ENCODE data around the gene ABCA7. TPM values are rescaled to one million over a fixed set of nuclear protein-coding genes. Genes with fewer than 3 reads are reported as not detected.

The ABCA7 gene
- total and polyA plus RNA-seq, 2 of the 13 experiments (the other 11 are each of a cell fraction or from before 2014, with no cell fraction given), result 4.4 to 32.4 TPM

- peak; percentile 28 for TF ChIP-seq IKZF5 (CRISPR knock-in tag; IDR thresholded peaks at IDR 0.05)
- TF ChIP-seq, protein P1, sequence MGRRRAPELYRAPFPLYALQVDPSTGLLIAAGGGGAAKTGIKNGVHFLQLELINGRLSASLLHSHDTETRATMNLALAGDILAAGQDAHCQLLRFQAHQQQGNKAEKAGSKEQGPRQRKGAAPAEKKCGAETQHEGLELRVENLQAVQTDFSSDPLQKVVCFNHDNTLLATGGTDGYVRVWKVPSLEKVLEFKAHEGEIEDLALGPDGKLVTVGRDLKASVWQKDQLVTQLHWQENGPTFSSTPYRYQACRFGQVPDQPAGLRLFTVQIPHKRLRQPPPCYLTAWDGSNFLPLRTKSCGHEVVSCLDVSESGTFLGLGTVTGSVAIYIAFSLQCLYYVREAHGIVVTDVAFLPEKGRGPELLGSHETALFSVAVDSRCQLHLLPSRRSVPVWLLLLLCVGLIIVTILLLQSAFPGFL (CRISPR knock-in tag; IDR thresholded peaks at IDR 0.05), result no peak
- no peak for TF ChIP-seq MAFK (conservative IDR thresholded peaks at IDR 0.05 in 1 of 2, IDR thresholded peaks at IDR 0.05 in 1 of 2; ENCODE audit: low read length in 2 of 2)
- peak; percentile 35; the same call in 1 of the 2 replicates for TF ChIP-seq ELF3 (CRISPR knock-in tag; IDR thresholded peaks at IDR 0.05)
- TF ChIP-seq, protein P2, sequence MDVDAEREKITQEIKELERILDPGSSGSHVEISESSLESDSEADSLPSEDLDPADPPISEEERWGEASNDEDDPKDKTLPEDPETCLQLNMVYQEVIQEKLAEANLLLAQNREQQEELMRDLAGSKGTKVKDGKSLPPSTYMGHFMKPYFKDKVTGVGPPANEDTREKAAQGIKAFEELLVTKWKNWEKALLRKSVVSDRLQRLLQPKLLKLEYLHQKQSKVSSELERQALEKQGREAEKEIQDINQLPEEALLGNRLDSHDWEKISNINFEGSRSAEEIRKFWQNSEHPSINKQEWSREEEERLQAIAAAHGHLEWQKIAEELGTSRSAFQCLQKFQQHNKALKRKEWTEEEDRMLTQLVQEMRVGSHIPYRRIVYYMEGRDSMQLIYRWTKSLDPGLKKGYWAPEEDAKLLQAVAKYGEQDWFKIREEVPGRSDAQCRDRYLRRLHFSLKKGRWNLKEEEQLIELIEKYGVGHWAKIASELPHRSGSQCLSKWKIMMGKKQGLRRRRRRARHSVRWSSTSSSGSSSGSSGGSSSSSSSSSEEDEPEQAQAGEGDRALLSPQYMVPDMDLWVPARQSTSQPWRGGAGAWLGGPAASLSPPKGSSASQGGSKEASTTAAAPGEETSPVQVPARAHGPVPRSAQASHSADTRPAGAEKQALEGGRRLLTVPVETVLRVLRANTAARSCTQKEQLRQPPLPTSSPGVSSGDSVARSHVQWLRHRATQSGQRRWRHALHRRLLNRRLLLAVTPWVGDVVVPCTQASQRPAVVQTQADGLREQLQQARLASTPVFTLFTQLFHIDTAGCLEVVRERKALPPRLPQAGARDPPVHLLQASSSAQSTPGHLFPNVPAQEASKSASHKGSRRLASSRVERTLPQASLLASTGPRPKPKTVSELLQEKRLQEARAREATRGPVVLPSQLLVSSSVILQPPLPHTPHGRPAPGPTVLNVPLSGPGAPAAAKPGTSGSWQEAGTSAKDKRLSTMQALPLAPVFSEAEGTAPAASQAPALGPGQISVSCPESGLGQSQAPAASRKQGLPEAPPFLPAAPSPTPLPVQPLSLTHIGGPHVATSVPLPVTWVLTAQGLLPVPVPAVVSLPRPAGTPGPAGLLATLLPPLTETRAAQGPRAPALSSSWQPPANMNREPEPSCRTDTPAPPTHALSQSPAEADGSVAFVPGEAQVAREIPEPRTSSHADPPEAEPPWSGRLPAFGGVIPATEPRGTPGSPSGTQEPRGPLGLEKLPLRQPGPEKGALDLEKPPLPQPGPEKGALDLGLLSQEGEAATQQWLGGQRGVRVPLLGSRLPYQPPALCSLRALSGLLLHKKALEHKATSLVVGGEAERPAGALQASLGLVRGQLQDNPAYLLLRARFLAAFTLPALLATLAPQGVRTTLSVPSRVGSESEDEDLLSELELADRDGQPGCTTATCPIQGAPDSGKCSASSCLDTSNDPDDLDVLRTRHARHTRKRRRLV (CRISPR knock-in tag; IDR thresholded peaks at IDR 0.05), result no peak
- TF ChIP-seq ZBTB33 (CRISPR knock-in tag; IDR thresholded peaks at IDR 0.05), result peak; percentile 42; the same call in 1 of the 2 replicates
- no peak for TF ChIP-seq FOXA1 (IDR thresholded peaks at IDR 0.05)
- TF ChIP-seq FOXA1 (CRISPR knock-in tag; IDR thresholded peaks at IDR 0.05), result no peak
- no peak for TF ChIP-seq ATM (IDR thresholded peaks at IDR 0.05; ENCODE audit: borderline replicate concordance)
- TF ChIP-seq KDM6A (CRISPR knock-in tag; IDR thresholded peaks at IDR 0.05; ENCODE audit: low read depth), result no peak
- TF ChIP-seq MED13 (CRISPR knock-in tag; IDR thresholded peaks at IDR 0.05), result no peak
- TF ChIP-seq, protein P3, sequence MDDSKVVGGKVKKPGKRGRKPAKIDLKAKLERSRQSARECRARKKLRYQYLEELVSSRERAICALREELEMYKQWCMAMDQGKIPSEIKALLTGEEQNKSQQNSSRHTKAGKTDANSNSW (CRISPR knock-in tag; IDR thresholded peaks at IDR 0.05; ENCODE audit: borderline replicate concordance), result no peak
- peak; percentile 65; the same call in 1 of the 2 replicates for TF ChIP-seq ZSCAN21 (CRISPR knock-in tag; IDR thresholded peaks at IDR 0.05; ENCODE audit: borderline replicate concordance)
- TF ChIP-seq ETV6 (CRISPR knock-in tag; conservative IDR thresholded peaks at IDR 0.05), result no peak
- no peak for TF ChIP-seq IKZF1 (IDR thresholded peaks at IDR 0.05)
- TF ChIP-seq SMAD9 (CRISPR knock-in tag; IDR thresholded peaks at IDR 0.05), result no peak
- TF ChIP-seq, protein P4, sequence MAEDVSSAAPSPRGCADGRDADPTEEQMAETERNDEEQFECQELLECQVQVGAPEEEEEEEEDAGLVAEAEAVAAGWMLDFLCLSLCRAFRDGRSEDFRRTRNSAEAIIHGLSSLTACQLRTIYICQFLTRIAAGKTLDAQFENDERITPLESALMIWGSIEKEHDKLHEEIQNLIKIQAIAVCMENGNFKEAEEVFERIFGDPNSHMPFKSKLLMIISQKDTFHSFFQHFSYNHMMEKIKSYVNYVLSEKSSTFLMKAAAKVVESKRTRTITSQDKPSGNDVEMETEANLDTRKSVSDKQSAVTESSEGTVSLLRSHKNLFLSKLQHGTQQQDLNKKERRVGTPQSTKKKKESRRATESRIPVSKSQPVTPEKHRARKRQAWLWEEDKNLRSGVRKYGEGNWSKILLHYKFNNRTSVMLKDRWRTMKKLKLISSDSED (CRISPR knock-in tag; IDR thresholded peaks at IDR 0.05), result peak; percentile 72; the same call in 1 of the 2 replicates
- TF ChIP-seq CBX2 (IDR thresholded peaks at IDR 0.05; ENCODE audit: low read depth, low read length), result no peak
- no peak for TF ChIP-seq CBX2 (CRISPR knock-in tag; IDR thresholded peaks at IDR 0.05; ENCODE audit: low read depth)
Observed at GRCh38 chr19:1050989-1051788, 11.3 kb downstream of the ABCA7 start (continued).

Measured in HepG2 (cell line).